ENCODE measurements around the gene GRK1.
"Not testable (repeated sequence)": the region's sequence is repeated elsewhere in the genome, so short reads cannot be mapped to it uniquely, and the experiment has no call there.

Gene GRK1

DNA sequence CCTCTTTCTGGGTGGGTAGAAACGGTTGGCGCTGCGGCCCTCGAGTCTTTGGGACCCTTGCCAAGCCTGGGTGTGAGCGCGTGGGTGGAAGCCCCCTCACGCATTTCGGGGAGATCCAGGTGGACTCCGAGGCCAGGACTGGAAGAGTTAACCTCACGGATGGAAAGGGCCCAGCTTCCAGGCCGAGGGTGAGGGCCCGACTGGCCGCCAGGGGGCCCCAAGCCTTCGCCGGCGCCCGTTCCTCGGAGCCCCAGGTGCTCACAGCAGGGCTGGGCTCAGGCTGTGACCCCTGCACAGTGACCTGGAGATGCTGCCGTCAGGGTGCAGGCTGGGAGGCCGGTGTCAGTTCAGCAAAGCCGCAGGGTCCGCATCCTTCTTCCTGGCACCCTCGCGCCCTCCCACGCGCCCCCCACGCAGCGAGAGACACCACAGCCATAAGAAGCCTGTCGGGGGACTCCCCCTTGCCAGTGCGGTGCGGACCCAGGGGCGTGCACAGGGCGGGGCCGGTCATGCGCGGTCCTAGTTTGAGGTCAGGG, 57.8 kb downstream of the GRK1 start:
- DNase-seq (ENCODE audit: low spot score in 2 of 2) (peak; percentile 82 to 94), ATAC-seq (peak; percentile 94)
- peaks cover 19% of the 10 kb centered on the region for H3K36me3 Mint-ChIP-seq
- H3K4me1 Mint-ChIP-seq: peaks cover 9% of the 10 kb centered on the region
- H3K27ac Mint-ChIP-seq: peak overlapping the region; percentile 93
- peak overlapping the region; percentile 68 for H3K4me3 Mint-ChIP-seq
- no peaks in the 10 kb centered on the region for H3K9me3 Mint-ChIP-seq

DNA sequence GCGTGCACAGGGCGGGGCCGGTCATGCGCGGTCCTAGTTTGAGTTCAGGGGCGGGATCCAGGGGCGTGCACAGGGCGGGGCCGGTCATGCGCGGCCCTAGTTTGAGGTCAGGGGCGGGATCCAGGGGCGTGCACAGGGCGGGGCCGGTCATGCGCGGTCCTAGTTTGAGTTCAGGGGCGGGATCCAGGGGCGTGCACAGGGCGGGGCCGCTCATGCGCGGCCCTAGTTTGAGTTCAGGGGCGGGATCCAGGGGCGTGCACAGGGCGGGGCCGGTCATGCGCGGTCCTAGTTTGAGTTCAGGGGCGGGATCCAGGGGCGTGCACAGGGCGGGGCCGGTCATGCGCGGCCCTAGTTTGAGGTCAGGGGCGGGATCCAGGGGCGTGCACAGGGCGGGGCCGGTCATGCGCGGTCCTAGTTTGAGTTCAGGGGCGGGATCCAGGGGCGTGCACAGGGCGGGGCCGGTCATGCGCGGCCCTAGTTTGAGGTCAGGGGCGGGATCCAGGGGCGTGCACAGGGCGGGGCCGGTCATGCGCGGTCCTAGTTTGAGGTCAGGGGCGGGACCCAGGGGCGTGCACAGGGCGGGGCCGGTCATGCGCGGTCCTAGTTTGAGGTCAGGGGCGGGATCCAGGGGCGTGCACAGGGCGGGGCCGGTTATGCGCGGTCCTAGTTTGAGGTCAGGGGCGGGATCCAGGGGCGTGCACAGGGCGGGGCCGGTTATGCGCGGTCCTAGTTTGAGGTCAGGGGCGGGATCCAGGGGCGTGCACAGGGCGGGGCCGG, 58.5 kb downstream of the GRK1 start:
- H3K4me3 Mint-ChIP-seq: peak overlapping the region; percentile 68
- H3K4me1 Mint-ChIP-seq, H3K9me3 Mint-ChIP-seq, ATAC-seq: not testable (repeated sequence)
- H3K27ac Mint-ChIP-seq: peak overlapping the region; percentile 93
- H3K36me3 Mint-ChIP-seq: peaks cover 19% of the 10 kb centered on the region
- DNase-seq (ENCODE audit: low spot score in 2 of 2): peak in 1 of 2 donors; percentile 63

DNA sequence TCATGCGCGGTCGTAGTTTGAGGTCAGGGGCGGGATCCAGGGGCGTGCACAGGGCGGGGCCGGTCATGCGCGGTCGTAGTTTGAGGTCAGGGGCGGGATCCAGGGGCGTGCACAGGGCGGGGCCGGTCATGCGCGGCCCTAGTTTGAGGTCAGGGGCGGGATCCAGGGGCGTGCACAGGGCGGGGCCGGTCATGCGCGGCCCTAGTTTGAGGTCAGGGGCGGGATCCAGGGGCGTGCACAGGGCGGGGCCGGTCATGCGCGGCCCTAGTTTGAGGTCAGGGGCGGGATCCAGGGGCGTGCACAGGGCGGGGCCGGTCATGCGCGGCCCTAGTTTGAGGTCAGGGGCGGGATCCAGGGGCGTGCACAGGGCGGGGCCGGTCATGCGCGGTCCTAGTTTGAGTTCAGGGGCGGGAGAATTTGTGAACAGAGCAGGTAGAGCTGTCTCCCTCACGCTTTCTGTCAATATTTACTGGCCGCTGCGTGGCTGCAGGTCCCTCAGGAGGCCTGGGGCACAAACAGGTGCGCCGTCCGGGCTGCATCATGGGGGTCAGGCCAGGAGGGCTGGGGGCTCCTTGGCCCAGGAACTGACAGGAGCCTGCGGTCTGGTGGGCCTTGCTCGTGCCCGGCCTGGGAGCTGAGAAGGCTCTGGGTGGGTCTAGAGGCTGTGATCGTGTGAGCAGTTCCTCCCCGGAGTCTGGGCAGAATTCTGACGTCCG, 59.2 kb downstream of the GRK1 start:
- peak in 1 of 2 donors; percentile 59 for DNase-seq (ENCODE audit: low spot score in 2 of 2)
- not testable (repeated sequence) for ATAC-seq, H3K4me1 Mint-ChIP-seq, H3K9me3 Mint-ChIP-seq
- Mint-ChIP-seq H3K27ac (peak overlapping the region; percentile 48), H3K36me3 (peaks cover 19% of the 10 kb centered on the region), H3K4me3 (peak overlapping the region; percentile 44)

DNA sequence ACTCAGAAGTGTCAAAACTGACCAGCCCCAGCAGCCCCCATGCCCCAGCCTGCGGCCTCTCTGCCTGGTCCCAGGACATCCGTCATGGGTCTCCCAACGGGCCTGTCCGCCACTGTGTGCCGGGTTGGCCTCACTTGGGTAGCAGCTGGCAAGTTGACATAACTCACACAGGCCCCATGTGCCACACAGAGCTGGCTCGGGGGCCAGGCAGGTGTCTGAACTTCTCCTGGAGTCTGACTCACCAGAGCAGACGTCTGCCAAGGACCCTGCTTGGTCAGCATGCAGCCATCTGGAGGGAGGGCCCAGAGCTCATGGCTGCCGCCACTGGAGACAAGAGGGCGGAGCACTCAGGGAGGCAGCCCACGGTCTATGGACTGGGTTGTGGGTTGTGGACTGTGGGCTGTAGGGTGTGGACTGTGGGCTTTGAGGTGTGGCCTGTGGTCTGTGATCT, 60.0 kb downstream of the GRK1 start:
- peaks cover 9% of the 10 kb centered on the region for H3K4me1 Mint-ChIP-seq
- peaks cover 19% of the 10 kb centered on the region for H3K36me3 Mint-ChIP-seq
- no peak overlapping the region for H3K27ac Mint-ChIP-seq
- no peak for DNase-seq (ENCODE audit: low spot score in 2 of 2)
- no peak for ATAC-seq
- H3K9me3 Mint-ChIP-seq: no peaks in the 10 kb centered on the region
- peak overlapping the region; percentile 44 for H3K4me3 Mint-ChIP-seq

DNA sequence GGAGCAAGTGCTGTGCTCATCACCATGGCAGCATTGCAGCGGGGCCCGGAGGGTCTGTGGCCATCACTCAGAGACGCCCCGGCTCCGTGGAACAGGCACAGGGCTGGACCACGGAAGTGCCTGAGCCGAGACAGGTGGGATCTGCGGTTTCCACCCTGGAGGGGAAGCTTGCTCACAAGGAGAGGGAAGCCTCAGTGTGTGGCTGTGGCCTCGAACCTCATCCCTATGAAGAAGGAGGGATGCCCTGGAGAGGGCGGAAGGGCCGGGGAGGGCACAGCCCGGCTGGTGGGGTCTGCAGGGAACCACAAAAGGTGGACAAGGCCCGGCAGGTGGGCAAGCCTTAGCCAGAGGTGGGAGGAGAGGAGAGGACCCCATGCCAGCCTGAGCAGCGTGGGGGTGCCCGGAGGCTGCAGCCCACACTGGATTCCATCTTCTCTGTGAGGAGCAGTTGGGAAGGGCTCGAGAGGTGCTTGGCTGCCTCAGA, 61.6 kb downstream of the GRK1 start:
- no peak for DNase-seq (ENCODE audit: low spot score in 2 of 2)
- Mint-ChIP-seq H3K27ac (no peak overlapping the region), H3K9me3 (no peaks in the 10 kb centered on the region), H3K4me3 (no peak overlapping the region), H3K4me1 (peaks cover 9% of the 10 kb centered on the region), H3K36me3 (peaks cover 18% of the 10 kb centered on the region)
- no peak for ATAC-seq

DNA sequence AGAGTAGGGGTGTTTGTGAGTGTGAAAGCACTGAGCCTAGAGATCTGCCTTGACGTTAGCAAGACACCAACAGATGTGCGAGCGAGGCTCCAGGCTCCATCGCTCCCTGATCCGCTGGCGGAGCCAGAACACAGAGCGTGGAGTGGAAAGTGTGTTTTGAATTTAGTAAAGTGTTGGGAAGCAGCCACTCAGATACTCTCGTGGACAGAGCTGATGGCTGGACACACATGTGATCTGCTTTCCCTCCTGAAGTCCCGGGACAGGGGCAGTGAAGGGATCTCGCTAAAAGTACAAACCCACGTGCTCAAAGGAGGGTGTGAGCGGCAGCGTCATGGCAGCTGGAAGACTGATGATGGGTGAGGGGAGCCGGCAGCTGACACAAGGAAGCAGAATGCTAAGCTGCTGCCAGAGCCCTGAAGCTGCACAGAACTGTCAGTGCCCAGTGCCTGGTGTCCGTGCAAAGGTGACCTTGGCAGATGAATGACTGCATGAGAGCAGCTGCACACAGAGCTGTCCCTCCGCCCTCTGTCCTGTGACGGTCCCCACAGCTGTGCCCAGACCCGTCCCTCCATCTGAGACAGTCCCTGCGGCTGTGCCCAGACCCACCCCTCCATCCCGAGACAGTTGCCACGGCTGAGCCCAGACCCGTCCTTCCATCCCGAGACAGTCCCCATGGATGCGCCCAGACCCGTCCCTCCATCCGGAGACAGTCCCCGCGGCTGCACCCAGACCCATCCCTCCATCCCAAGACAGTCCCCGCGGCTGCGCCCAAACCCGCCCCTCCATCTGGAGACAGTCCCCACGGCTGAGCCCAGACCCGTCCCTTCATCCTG, 62.4 kb downstream of the GRK1 start:
- DNase-seq (ENCODE audit: low spot score in 2 of 2) (no peak), ATAC-seq (no peak)
- H3K27ac Mint-ChIP-seq: no peak overlapping the region
- H3K4me1 Mint-ChIP-seq: peaks cover 5% of the 10 kb centered on the region
- H3K36me3 Mint-ChIP-seq: peaks cover 10% of the 10 kb centered on the region
- no peaks in the 10 kb centered on the region for H3K9me3 Mint-ChIP-seq
- H3K4me3 Mint-ChIP-seq: no peak overlapping the region

DNA sequence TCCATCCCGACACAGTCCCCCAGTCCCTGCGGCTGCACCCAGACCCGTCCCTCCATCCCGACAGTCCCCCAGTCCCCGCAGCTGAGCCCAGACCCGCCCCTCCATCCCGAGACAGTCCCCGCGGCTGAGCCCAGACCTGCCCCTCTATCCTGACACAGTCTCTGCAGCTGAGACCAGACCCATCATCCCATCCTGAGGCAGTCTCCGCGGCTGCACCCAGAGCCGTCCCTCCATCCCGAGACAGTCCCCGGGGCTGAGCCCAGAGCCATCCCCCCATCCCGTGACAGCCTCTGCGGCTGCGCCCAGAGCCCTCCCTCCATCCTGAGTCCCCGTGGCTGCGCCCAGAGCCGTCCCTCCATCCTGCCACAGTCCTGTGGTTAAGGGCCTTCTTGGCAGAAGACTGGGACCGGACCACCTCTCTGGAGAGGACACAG, 63.3 kb downstream of the GRK1 start:
- H3K4me1 Mint-ChIP-seq: no peaks in the 10 kb centered on the region
- ATAC-seq (no peak), DNase-seq (ENCODE audit: low spot score in 2 of 2) (no peak)
- H3K27ac Mint-ChIP-seq: no peak overlapping the region
- H3K4me3 Mint-ChIP-seq: no peak overlapping the region
- H3K9me3 Mint-ChIP-seq: no peaks in the 10 kb centered on the region
- peaks cover 1% of the 10 kb centered on the region for H3K36me3 Mint-ChIP-seq

DNA sequence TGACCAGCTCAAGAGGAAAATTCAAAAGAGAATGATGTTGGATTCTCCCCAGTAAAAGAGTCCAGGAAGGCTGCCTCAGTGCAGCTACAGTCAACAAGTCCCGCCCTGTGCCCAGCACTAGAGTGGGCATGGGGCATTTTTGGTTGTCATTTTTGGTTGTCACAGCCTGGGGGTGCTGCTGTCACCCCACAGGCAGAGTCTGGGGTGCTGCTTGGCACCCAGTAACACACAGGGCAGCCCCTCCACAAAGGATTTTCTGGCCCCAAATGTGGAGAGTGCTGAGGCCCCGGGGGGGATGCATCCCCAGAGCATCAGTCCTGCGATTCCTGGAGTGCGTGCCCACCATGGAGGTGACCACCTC, 63.8 kb downstream of the GRK1 start:
- Mint-ChIP-seq H3K36me3 (no peaks in the 10 kb centered on the region), H3K9me3 (no peaks in the 10 kb centered on the region), H3K4me1 (no peaks in the 10 kb centered on the region), H3K4me3 (no peak overlapping the region), H3K27ac (no peak overlapping the region)
- DNase-seq (ENCODE audit: low spot score in 2 of 2) (no peak), ATAC-seq (no peak)

DNA sequence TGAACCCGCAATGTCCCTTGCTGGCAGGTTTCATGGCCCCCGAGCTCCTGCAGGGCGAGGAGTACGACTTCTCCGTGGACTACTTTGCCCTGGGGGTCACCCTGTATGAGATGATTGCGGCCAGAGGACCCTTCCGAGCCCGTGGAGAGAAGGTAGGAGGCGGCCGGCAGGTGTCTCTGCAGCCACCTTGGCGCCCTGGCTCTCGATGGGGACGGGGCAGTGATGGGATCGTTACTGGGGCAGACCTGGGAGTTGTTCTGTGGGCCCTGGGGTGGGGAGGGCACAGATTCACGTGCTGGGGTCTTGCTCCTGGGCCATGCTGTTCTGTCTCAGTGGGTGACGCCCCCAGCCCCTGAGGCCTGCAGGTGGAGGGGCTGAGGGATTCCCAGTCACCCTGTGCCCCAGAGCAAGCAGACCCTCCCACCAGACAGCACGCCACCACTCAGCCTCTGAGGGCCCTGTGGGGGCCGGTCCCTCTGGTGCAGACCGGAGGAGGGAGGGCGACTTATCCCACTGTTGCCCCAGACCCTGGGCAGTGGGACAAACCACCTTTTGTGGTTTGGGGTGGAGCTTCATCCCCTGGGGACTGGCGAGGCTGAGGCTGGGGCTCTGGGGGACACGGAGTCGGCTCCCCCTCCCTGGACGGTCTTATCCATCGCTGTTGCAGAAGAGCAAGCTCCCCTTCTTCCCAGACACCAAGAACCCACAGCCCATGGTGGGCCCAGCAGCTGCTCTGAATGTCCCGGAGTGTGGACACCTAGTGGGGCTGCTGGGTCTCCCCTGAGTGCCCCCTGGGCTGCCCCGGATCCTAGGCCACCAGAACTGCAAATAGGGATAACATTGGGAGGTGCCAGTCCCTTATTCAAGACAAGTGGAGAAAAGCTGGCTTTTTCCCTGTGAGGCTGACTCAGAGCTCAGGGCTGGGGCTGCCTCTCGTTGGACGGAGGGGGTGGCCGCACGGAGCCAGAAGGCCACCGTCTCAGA, 64.5 kb downstream of the GRK1 start:
- Mint-ChIP-seq H3K36me3 (no peaks in the 10 kb centered on the region), H3K27ac (no peak overlapping the region), H3K9me3 (no peaks in the 10 kb centered on the region), H3K4me1 (no peaks in the 10 kb centered on the region), H3K4me3 (no peak overlapping the region)
- no peak for DNase-seq (ENCODE audit: low spot score in 2 of 2)
- no peak for ATAC-seq

DNA sequence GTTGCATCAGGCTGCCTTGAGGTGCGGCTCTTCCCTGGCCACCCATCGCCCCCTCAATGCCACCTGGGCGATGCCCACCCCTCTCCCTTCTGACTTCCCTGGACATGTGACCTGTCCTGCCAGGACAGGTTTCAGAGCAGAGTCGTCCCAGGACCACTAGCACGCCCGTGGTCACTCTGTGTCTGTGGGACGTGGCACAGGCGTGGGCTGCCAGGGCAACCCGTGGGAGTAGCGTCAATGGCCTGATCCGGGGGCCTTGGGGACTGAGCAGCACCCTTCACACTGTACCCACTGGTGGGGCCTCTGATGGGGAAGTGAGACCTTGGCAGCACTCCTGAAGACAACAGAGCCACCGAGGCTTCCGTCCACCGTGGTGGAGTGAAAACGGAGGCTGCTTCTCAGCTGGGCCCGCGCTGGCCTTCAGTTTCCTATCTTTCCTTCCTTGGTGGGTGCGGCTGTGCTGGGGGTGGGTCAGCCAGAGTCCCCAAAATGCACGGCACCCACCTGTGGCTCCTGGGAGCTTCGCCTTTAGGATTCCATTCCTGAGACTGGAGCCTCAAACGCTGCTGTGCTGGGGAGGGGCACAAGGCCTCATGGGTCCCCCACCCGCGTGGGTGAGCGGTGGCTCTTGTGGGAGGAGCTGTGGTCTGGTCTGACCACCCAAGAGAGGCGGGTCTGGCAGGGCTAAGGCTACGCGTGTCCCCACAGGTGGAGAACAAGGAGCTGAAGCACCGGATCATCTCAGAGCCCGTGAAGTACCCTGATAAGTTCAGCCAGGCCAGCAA, 65.3 kb downstream of the GRK1 start:
- no peak overlapping the region for H3K27ac Mint-ChIP-seq

DNA sequence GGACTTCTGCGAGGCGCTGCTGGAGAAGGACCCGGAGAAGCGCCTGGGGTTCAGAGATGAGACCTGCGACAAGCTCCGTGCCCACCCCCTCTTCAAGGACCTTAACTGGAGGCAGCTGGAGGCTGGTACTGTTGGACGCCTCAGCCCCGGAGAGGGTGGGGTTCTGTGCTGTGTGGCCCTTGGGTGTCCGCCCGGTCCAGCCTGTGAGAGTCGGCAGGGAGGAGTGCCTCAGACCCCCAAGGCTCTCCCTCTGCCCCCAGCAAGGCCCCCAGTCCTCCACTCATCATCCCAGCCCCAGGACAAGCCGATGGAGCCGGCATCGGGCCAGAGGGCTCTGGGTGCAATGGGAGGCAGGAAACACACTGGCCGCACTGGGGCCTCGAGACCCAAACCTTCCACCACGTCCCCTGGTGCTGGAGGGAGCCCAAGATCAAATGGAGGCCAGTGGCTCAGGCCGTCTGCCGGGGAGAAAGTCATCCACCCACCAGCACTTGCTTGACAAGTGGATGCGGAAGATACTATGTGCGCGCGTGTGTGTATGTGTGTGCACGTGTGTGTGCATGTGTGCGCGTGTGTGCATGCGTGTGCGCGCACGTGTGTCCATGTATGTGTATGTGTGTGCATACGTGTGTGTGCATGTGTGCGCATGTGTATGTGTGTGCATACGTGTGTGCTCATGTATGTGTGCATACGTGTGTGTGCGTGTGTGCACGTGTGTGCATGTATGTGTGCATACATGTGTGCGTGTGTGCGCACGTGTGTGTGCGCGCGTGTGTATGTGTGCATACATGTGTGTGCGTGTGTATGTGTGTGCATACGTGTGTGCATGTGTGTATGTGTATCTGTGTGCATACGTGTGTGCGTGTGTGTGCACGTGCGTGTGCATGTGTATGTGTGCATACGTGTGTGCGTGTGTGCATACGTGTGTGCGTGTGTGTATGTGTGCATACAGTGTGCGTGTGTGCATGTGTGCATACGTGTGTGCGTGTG, 66.2 kb downstream of the GRK1 start:
- H3K4me3 Mint-ChIP-seq: no peak overlapping the region
- no peak for DNase-seq (ENCODE audit: low spot score in 2 of 2)
- no peak for ATAC-seq
- no peaks in the 10 kb centered on the region for H3K36me3 Mint-ChIP-seq
- no peaks in the 10 kb centered on the region for H3K9me3 Mint-ChIP-seq
- no peaks in the 10 kb centered on the region for H3K4me1 Mint-ChIP-seq
- H3K27ac Mint-ChIP-seq: no peak overlapping the region

More for the DNA sequence above, 65.3 kb downstream of the GRK1 start:
- Mint-ChIP-seq H3K9me3 (no peaks in the 10 kb centered on the region), H3K4me1 (no peaks in the 10 kb centered on the region), H3K36me3 (no peaks in the 10 kb centered on the region), H3K4me3 (no peak overlapping the region)
- no peak for ATAC-seq
- no peak for DNase-seq (ENCODE audit: low spot score in 2 of 2)

DNA sequence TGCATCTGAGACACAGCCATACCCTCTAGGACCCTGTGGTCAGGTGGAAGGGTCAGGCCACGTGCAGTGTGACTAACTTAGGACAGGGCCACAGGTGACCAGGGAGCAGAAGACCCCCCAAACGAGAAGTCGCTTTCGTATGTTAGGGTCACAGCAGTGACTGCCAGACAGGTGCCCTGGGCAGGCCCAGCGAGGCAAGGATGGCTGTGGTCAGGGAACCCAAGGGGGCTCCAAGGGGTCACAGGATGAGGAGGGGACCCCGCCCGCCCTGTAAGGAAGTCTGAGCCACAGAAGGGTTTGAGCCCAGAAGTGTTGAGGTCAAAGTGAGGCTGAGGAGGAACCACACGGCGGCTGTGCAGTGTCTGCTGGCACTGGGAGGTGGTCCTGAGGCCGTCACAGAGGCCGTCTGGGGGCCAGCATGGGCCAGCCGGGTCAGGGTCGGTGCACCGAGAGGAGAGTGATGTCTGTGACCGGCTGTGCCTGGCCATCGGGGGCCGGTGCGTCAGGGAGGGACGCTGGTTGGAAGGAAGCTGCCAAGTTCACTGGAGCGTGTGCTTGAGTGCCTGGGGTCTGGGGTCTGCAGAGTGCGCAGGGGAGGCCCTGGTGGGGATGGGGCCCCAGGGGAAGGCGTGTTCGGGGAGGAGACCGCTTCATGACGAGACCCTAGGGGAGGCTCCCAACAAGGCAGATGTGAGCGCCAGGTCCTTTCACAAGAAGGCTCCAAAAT, 67.2 kb downstream of the GRK1 start:
- Mint-ChIP-seq H3K4me1 (no peaks in the 10 kb centered on the region), H3K4me3 (no peak overlapping the region), H3K9me3 (no peaks in the 10 kb centered on the region), H3K27ac (no peak overlapping the region), H3K36me3 (no peaks in the 10 kb centered on the region)
- DNase-seq (ENCODE audit: low spot score in 2 of 2) (no peak), ATAC-seq (no peak)
